Activated CD8-positive, alpha-beta T cell treated with anti-CD3 and anti-CD28 coated beads, Interleukin-2, amount 10 ng/mL, durations not matched to agents 7 days and 5 days (primary cell): ENCODE measurements around the gene MRPS34. TPM values are rescaled to one million over a fixed set of nuclear protein-coding genes. Genes with fewer than 3 reads are reported as not detected.
"Not testable (repeated sequence)": the region's sequence is repeated elsewhere in the genome, so short reads cannot be mapped to it uniquely, and the experiment has no call there.

Source experiments
- ATAC-seq: fragments of 150-1000 bp; cut with Tn5 transposase; one replicate; pipeline ENCODE4 v1.10.0; 2021; ENCODE audit warnings: moderate library complexity
- CTCF ChIA-PET: fragments of 350-600 bp; sonication (Branson Sonifier 250); formaldehyde crosslinking; loops from one replicate; lab custom pipeline; 2021; ENCODE audit warnings: antibody characterized with exemption; lab: Charles Lee
- POLR2A ChIA-PET: fragments of 350-600 bp; sonication (Branson Sonifier 250); formaldehyde crosslinking; loops from one replicate; lab custom pipeline; 2021; ENCODE audit warnings: antibody characterized with exemption; lab: Charles Lee
- DNase-seq: peaks from one replicate; pipeline ENCODE4 v3.0.0-alpha.2; 2020
- H3K27ac Mint-ChIP-seq: one replicate; pipeline ENCODE4 v1.8.0; 2021; ENCODE audit warnings: mild to moderate bottlenecking, mixed read lengths
- H3K27me3 Mint-ChIP-seq: one replicate; pipeline ENCODE4 v1.8.0; 2021; ENCODE audit warnings: low read depth, mixed read lengths
- H3K36me3 Mint-ChIP-seq: one replicate; pipeline ENCODE4 v1.8.0; 2021; ENCODE audit warnings: low read depth, mixed read lengths
- H3K4me1 Mint-ChIP-seq: one replicate; pipeline ENCODE4 v1.8.0; 2021; ENCODE audit warnings: low read depth, mixed read lengths
- H3K4me3 Mint-ChIP-seq: one replicate; pipeline ENCODE4 v1.8.0; 2021; ENCODE audit warnings: mild to moderate bottlenecking, mixed read lengths
- H3K9me3 Mint-ChIP-seq: one replicate; pipeline ENCODE4 v1.8.0; 2022; ENCODE audit warnings: mixed read lengths; ENCODE audit not compliant: insufficient read depth
- total RNA-seq, 2 experiments: library from RNA; stranded (reverse); gene quantifications; one replicate each; pipeline ENCODE4 v1.2.3, GENCODE V29; 2021

MRPS34 gene
- total RNA-seq, 2 experiments from 2014 or later, result 126 to 135 TPM

GRCh38 chr16:1741553-1742165 is 31.3 kb downstream of the MRPS34 start:
- DNase-seq (no peak), ATAC-seq (no peak)
- no peak overlapping the region for H3K27ac Mint-ChIP-seq
- no peak overlapping the region for H3K4me3 Mint-ChIP-seq
- H3K9me3 Mint-ChIP-seq, result no peaks in the 10 kb centered on the region
- no peaks in the 10 kb centered on the region for H3K4me1 Mint-ChIP-seq
- POLR2A ChIA-PET, result no interaction called here
- CTCF ChIA-PET, result no interaction called here
- no peaks in the 10 kb centered on the region for H3K36me3 Mint-ChIP-seq
- H3K27me3 Mint-ChIP-seq, result no peaks in the 10 kb centered on the region

- no peak for DNase-seq
- H3K9me3 Mint-ChIP-seq, result no peaks in the 10 kb centered on the region
- no peaks in the 10 kb centered on the region for H3K36me3 Mint-ChIP-seq
- POLR2A ChIA-PET, result no interaction called here
- no peaks in the 10 kb centered on the region for H3K4me1 Mint-ChIP-seq
- H3K4me3 Mint-ChIP-seq, result no peak overlapping the region
- no peak overlapping the region for H3K27ac Mint-ChIP-seq
- ATAC-seq, result no peak
- H3K27me3 Mint-ChIP-seq, result no peaks in the 10 kb centered on the region
- CTCF ChIA-PET, result no interaction called here
Observed at GRCh38 chr16:1740781-1741490, 32.0 kb downstream of the MRPS34 start.

- no peak for DNase-seq
Observed at GRCh38 chr16:1740234-1740633, 32.7 kb downstream of the MRPS34 start.

GRCh38 chr16:1734816-1735215 is 38.1 kb downstream of the MRPS34 start:
- Mint-ChIP-seq H3K27ac (no peak overlapping the region), H3K4me1 (no peaks in the 10 kb centered on the region), H3K4me3 (no peak overlapping the region), H3K27me3 (no peaks in the 10 kb centered on the region), H3K9me3 (no peaks in the 10 kb centered on the region), H3K36me3 (peaks cover 14% of the 10 kb centered on the region)
- CTCF ChIA-PET, result no interaction called here
- DNase-seq (no peak), ATAC-seq (no peak)
- POLR2A ChIA-PET, result no interaction called here

More at GRCh38 chr16:1740234-1740633, 32.7 kb downstream of the MRPS34 start:
- H3K27ac Mint-ChIP-seq, result no peak overlapping the region
- H3K27me3 Mint-ChIP-seq, result no peaks in the 10 kb centered on the region
- H3K9me3 Mint-ChIP-seq, result no peaks in the 10 kb centered on the region
- no peaks in the 10 kb centered on the region for H3K4me1 Mint-ChIP-seq
- no peak for ATAC-seq
- H3K4me3 Mint-ChIP-seq, result no peak overlapping the region
- no peaks in the 10 kb centered on the region for H3K36me3 Mint-ChIP-seq
- ChIA-PET POLR2A (no interaction called here), CTCF (no interaction called here)

GRCh38 chr16:1734123-1734522 is 38.8 kb downstream of the MRPS34 start:
- POLR2A ChIA-PET, result no interaction called here
- H3K27ac Mint-ChIP-seq, result no peak overlapping the region
- no peaks in the 10 kb centered on the region for H3K9me3 Mint-ChIP-seq
- H3K4me3 Mint-ChIP-seq, result no peak overlapping the region
- H3K27me3 Mint-ChIP-seq, result no peaks in the 10 kb centered on the region
- peaks cover 14% of the 10 kb centered on the region for H3K36me3 Mint-ChIP-seq
- no peak for DNase-seq
- no peak for ATAC-seq
- CTCF ChIA-PET, result no interaction called here
- H3K4me1 Mint-ChIP-seq, result no peaks in the 10 kb centered on the region

- H3K4me3 Mint-ChIP-seq, H3K4me1 Mint-ChIP-seq, CTCF ChIA-PET, H3K27ac Mint-ChIP-seq, DNase-seq, H3K27me3 Mint-ChIP-seq, ATAC-seq, H3K9me3 Mint-ChIP-seq, POLR2A ChIA-PET: not testable (repeated sequence)
- H3K36me3 Mint-ChIP-seq, result peaks cover 17% of the 10 kb centered on the region
Observed at GRCh38 chr16:1732551-1732987, 40.4 kb downstream of the MRPS34 start.

GRCh38 chr16:1732071-1732470 is 40.9 kb downstream of the MRPS34 start:
- no peaks in the 10 kb centered on the region for H3K4me1 Mint-ChIP-seq
- ChIA-PET POLR2A (no interaction called here), CTCF (no interaction called here)
- no peak overlapping the region for H3K4me3 Mint-ChIP-seq
- no peaks in the 10 kb centered on the region for H3K9me3 Mint-ChIP-seq
- H3K27ac Mint-ChIP-seq, result no peak overlapping the region
- DNase-seq, result no peak
- ATAC-seq, result no peak
- peaks cover 17% of the 10 kb centered on the region for H3K36me3 Mint-ChIP-seq
- no peaks in the 10 kb centered on the region for H3K27me3 Mint-ChIP-seq

- DNase-seq (no peak), ATAC-seq (no peak)
- Mint-ChIP-seq H3K36me3 (peaks cover 17% of the 10 kb centered on the region), H3K9me3 (no peaks in the 10 kb centered on the region), H3K27me3 (no peaks in the 10 kb centered on the region), H3K27ac (no peak overlapping the region), H3K4me3 (no peak overlapping the region), H3K4me1 (no peaks in the 10 kb centered on the region)
- ChIA-PET POLR2A (no interaction called here), CTCF (interaction anchor here (1.5 kb wide), 1 partner anchor 25 kb away, joined by 5 read pairs; the partner anchor contains the start of gene MAPK8IP3)
Observed at GRCh38 chr16:1731603-1732002, 41.3 kb downstream of the MRPS34 start.

- POLR2A ChIA-PET, result no interaction called here
- ATAC-seq, result no peak
- CTCF ChIA-PET, result interaction anchor here (1.5 kb wide), 1 partner anchor 25 kb away, joined by 5 read pairs; the partner anchor contains the start of gene MAPK8IP3
- DNase-seq, result no peak
- Mint-ChIP-seq H3K36me3 (peaks cover 20% of the 10 kb centered on the region), H3K4me1 (no peaks in the 10 kb centered on the region), H3K27ac (no peak overlapping the region), H3K4me3 (no peak overlapping the region), H3K9me3 (no peaks in the 10 kb centered on the region), H3K27me3 (no peaks in the 10 kb centered on the region)
Observed at GRCh38 chr16:1731073-1731472, 41.9 kb downstream of the MRPS34 start.

- H3K27ac Mint-ChIP-seq, result no peak overlapping the region
- no peaks in the 10 kb centered on the region for H3K9me3 Mint-ChIP-seq
- ChIA-PET CTCF (no interaction called here), POLR2A (no interaction called here)
- H3K4me3 Mint-ChIP-seq, result no peak overlapping the region
- no peaks in the 10 kb centered on the region for H3K27me3 Mint-ChIP-seq
- peaks cover 23% of the 10 kb centered on the region for H3K36me3 Mint-ChIP-seq
- no peak for DNase-seq
- H3K4me1 Mint-ChIP-seq, result no peaks in the 10 kb centered on the region
- no peak for ATAC-seq
Observed at GRCh38 chr16:1729445-1729844, 43.5 kb downstream of the MRPS34 start.

- ChIA-PET CTCF (no interaction called here), POLR2A (no interaction called here)
- no peaks in the 10 kb centered on the region for H3K4me1 Mint-ChIP-seq
- H3K27ac Mint-ChIP-seq, result no peak overlapping the region
- ATAC-seq (no peak), DNase-seq (no peak)
- no peaks in the 10 kb centered on the region for H3K27me3 Mint-ChIP-seq
- no peak overlapping the region for H3K4me3 Mint-ChIP-seq
- H3K9me3 Mint-ChIP-seq, result no peaks in the 10 kb centered on the region
- peaks cover 23% of the 10 kb centered on the region for H3K36me3 Mint-ChIP-seq
Observed at GRCh38 chr16:1729026-1729425, 43.9 kb downstream of the MRPS34 start.
